Fibroblast of mammary gland (primary cell): ENCODE results near the gene DYNC1I1.

Experiments used
- DNase-seq: peaks from one replicate; pipeline ENCODE4 v3.0.0-alpha.2; 2010; ENCODE audit warnings: low read depth
- H3K4me3 ChIP-seq: 2 replicates; pipeline ENCODE4 v1.5.1; 2011; ENCODE audit warnings: low read depth, mild to moderate bottlenecking, low read length, moderate library complexity; ENCODE audit not compliant: control insufficient read depth
- TF ChIP-seq, protein P1 (sequence below): conservative IDR thresholded peaks from 2 replicates; pipeline ENCODE4 v1.5.1; 2011; ENCODE audit warnings: low read depth, low read length, inconsistent platforms; ENCODE audit not compliant: control insufficient read depth, insufficient read depth

DYNC1I1 gene

DNA sequence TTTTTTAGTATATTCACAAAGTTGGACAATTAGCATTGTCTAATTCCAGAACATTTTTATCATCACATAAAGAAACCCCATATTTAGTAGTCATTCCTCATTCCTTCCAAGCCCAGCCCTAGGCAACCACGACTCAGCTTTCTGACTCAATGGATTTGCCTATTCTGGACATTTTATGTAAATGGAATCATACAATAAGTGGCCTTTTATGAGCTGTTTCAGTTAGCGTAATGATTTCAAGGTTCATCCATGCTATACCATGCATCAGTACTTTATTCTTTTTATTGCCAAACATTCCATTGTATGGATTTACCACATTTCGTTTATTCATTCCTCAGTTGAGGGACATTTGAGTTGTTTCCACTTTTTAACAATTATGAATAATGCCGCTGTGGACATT is 249.2 kb downstream of the DYNC1I1 start:
- DNase-seq, result peak; percentile 29
- H3K4me3 ChIP-seq, result no peak overlapping the region
- TF ChIP-seq, protein P1, sequence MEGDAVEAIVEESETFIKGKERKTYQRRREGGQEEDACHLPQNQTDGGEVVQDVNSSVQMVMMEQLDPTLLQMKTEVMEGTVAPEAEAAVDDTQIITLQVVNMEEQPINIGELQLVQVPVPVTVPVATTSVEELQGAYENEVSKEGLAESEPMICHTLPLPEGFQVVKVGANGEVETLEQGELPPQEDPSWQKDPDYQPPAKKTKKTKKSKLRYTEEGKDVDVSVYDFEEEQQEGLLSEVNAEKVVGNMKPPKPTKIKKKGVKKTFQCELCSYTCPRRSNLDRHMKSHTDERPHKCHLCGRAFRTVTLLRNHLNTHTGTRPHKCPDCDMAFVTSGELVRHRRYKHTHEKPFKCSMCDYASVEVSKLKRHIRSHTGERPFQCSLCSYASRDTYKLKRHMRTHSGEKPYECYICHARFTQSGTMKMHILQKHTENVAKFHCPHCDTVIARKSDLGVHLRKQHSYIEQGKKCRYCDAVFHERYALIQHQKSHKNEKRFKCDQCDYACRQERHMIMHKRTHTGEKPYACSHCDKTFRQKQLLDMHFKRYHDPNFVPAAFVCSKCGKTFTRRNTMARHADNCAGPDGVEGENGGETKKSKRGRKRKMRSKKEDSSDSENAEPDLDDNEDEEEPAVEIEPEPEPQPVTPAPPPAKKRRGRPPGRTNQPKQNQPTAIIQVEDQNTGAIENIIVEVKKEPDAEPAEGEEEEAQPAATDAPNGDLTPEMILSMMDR, result no peak

DNA sequence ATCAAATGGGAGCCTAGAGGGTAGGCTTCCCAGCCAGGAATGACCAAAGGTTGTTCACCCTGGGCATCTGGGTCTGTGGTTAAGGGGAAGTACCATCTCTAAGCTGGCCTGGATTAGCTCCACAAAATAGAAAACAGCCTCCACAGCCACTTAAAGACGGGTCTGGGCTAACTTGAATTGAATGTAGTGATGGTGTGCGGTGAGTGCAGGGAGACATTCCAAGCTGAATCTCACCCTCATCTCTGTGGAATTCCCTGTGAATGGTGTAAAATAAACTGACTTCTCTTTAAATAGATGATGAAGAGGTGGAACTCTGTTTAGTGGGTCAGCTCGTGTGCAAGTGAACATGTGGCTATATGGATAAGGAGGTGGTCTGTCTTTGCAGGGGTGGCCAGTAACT is 251.0 kb downstream of the DYNC1I1 start:
- no peak overlapping the region for H3K4me3 ChIP-seq
- no peak for DNase-seq
- TF ChIP-seq, protein P1, result no peak

DNA sequence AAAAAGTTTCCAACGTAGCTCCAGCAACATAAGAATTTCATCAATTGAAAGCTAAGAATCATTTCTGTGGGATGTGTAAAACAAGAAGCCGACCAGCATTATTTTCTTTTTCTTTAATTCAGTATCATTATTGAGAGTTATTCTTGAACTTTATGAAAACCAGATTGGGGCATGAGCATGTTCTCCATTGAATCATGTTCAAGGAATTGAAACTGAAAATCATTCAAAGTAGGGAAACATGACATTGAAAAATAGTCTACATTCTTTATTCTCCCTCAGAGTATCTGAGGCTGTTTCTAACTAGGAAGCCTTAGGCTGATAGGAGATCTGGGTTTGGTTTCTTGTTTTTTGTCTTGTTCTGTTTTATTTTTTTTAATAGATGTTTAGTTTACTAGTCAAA is 253.7 kb downstream of the DYNC1I1 start:
- TF ChIP-seq, protein P1, result no peak
- H3K4me3 ChIP-seq, result no peak overlapping the region
- no peak for DNase-seq

DNA sequence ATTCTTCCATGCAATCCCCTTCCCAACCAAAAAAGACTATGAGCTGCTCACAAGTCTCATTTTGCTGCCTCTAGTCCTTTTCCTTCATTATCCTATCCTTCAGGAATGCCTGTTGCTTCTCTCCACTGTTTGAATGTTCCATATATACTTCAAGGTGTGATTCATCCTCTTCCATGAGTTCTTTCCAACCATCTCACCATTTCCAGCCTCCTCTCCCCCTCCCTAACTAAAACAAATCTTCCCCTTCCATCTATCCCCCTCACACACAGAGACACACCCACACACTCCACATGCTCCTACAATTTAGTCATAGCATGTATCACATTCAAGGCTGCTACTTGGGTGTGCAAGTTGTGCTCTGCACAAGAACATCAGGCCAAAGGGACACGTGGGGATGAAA is 254.3 kb downstream of the DYNC1I1 start:
- DNase-seq, result peak; percentile 73

DNA sequence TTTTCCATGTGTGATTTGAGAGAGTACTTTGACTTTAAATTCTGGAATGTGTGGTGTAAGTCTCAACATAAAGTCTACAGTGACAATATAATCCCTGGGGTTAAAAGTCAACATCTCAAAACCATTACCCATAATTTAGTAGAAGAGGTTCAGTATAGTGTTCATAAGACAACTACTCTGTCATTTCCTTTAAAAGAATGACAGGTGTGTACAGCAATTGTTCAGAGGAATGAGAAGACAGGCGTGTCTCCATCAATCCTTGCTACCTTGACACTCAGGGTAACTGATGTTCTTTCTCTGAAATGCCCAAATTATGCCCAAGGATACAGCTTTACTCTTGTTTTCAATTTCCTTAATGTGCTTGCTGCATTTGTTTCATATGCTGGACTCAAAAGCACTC is 256.4 kb downstream of the DYNC1I1 start:
- no peak for DNase-seq
- H3K4me3 ChIP-seq, result no peak overlapping the region
- TF ChIP-seq, protein P1, result no peak

More for the DNA sequence above, 254.3 kb downstream of the DYNC1I1 start:
- H3K4me3 ChIP-seq, result no peak overlapping the region
- TF ChIP-seq, protein P1, result no peak

DNA sequence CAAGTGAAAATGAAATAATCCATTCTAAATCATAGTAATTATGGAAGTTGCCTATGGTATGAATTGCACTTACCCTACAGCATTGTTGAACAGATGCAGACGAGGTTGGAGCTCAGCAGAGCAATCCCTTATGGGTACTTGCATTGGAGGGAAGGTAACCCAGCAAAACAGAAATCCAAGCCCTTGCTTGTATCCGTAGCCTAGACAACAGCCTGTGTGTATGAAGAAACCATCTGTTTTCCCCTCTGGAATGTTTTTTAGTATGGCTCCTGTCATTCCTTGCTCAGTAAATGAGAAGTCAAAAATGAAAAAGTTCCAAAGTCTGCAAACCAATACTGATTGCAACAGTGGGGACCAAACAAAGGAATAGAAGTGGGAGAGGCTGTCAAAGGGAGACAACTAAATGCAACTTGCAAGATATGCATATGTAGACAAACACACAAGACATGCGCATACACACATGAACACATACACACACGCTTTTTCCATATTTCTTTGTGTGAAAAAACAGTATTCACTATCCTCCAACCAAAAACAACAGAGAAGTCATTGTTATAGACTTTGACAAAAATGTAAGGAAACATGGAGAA is 260.8 kb downstream of the DYNC1I1 start:
- no peak overlapping the region for H3K4me3 ChIP-seq
- TF ChIP-seq, protein P1, result no peak

DNA sequence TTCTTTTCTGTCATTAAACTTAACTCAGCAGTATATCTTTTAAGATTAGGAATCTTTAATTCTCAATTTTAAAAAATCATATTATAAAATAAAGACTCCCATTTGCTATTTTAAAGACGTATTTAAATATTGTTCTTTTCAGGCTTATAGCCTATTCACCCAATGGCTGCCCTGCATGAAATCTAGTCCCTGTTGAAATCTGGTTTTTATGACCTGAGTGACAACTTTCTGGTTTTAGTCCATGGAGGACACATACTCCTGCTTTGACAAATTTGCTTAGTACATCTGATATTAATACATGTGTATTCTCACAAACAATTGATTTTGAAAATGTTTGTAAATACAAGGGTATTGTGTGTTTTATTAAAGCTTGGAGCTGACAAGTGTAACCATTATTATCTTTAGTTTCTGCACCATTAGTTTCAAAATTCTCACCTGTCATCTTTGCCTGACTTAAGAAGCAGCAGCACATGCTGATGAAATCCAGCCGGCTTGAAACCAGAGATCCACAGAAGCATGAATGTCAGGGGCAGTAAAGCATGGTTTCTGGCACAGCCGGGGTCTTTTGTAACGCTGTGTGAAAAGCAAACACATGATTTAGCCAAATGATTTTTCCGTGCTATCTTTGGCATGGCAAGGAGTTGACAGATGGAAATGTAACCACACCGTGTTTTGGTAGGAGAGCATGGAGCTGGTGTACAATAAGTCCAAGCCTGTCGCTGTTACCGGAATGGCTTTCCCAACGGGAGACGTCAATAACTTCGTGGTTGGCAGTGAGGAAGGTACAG is 262.8 kb downstream of the DYNC1I1 start:
- TF ChIP-seq, protein P1, result no peak
- no peak for DNase-seq
- H3K4me3 ChIP-seq, result no peak overlapping the region

More for the DNA sequence above, 260.8 kb downstream of the DYNC1I1 start:
- DNase-seq, result no peak
